Activated naive CD4-positive, alpha-beta T cell treated with Interleukin-2 at 50 U/mL for 16 hours (primary cell): Measurements from ENCODE around the gene NBAS.
"Not testable (repeated sequence)": the region's sequence is repeated elsewhere in the genome, so short reads cannot be mapped to it uniquely, and the experiment has no call there.

Source experiments
- DNase-seq: peaks from one replicate; pipeline ENCODE4 v3.0.0-alpha.2; 2020

NBAS gene

GRCh38 chr2:15298770-15299169 lies 262.4 kb downstream of the NBAS start:
- no peak for DNase-seq

GRCh38 chr2:15293262-15293937 lies 267.7 kb downstream of the NBAS start:
- DNase-seq: no peak

GRCh38 chr2:15287447-15288184 lies 273.5 kb downstream of the NBAS start:
- no peak for DNase-seq

- no peak for DNase-seq
These were observed 276.5 kb downstream of the NBAS start for GRCh38 chr2:15284614-15285013.

- no peak for DNase-seq
These were observed 279.5 kb downstream of the NBAS start for GRCh38 chr2:15281681-15282080.

GRCh38 chr2:15279201-15279876 lies 281.8 kb downstream of the NBAS start:
- DNase-seq: no peak

- no peak for DNase-seq
These were observed 282.8 kb downstream of the NBAS start for GRCh38 chr2:15278296-15278695.

GRCh38 chr2:15275346-15275745 lies 285.8 kb downstream of the NBAS start:
- DNase-seq: no peak

GRCh38 chr2:15273452-15273851 lies 287.7 kb downstream of the NBAS start:
- no peak for DNase-seq

- DNase-seq: no peak
These were observed 288.2 kb downstream of the NBAS start for GRCh38 chr2:15272942-15273341.

GRCh38 chr2:15271941-15272542 lies 289.1 kb downstream of the NBAS start:
- no peak for DNase-seq

GRCh38 chr2:15271276-15271675 lies 289.9 kb downstream of the NBAS start:
- no peak for DNase-seq

GRCh38 chr2:15269043-15269442 lies 292.1 kb downstream of the NBAS start:
- no peak for DNase-seq

- no peak for DNase-seq
These were observed 295.2 kb downstream of the NBAS start for GRCh38 chr2:15265889-15266288.

GRCh38 chr2:15263976-15264685 lies 297.0 kb downstream of the NBAS start:
- no peak for DNase-seq

- DNase-seq: no peak
These were observed 298.3 kb downstream of the NBAS start for GRCh38 chr2:15262792-15263191.

GRCh38 chr2:15260835-15261234 lies 300.3 kb downstream of the NBAS start:
- DNase-seq: no peak

- no peak for DNase-seq
These were observed 300.9 kb downstream of the NBAS start for GRCh38 chr2:15260196-15260595.

- no peak for DNase-seq
These were observed 301.8 kb downstream of the NBAS start for GRCh38 chr2:15259356-15259756.

- DNase-seq: not testable (repeated sequence)
These were observed 302.7 kb downstream of the NBAS start for GRCh38 chr2:15258385-15258784.

GRCh38 chr2:15253835-15254286 lies 307.3 kb downstream of the NBAS start:
- DNase-seq: no peak

GRCh38 chr2:15253247-15253646 lies 307.9 kb downstream of the NBAS start:
- DNase-seq: no peak

GRCh38 chr2:15251753-15252152 lies 309.4 kb downstream of the NBAS start:
- no peak for DNase-seq
